SJCRH30 (cell line): ENCODE measurements around the gene COL8A2. TPM values are rescaled to one million over a fixed set of nuclear protein-coding genes. Genes with fewer than 3 reads are reported as not detected.
"Not testable (repeated sequence)": the region's sequence is repeated elsewhere in the genome, so short reads cannot be mapped to it uniquely, and the experiment has no call there.

Experiments
- DNase-seq, 2 experiments: peaks; one replicate each; pipeline ENCODE4 v3.0.0-alpha.2; 2015 to 2020
- H3K27ac ChIP-seq: fragments of 250-450 bp; sonication (Bioruptor Pico); 2 replicates; pipeline ENCODE4 v1.5.1; 2020; ENCODE audit warnings: mild to moderate bottlenecking, moderate library complexity
- H3K27me3 ChIP-seq: fragments of 250-450 bp; sonication (Bioruptor Pico); 2 replicates; pipeline ENCODE4 v1.5.1; 2020; ENCODE audit warnings: mild to moderate bottlenecking, moderate library complexity
- H3K36me3 ChIP-seq: fragments of 250-450 bp; sonication (Bioruptor Pico); 2 replicates; pipeline ENCODE4 v1.5.1; 2020; ENCODE audit warnings: mild to moderate bottlenecking, moderate library complexity
- H3K4me1 ChIP-seq: fragments of 250-450 bp; sonication (Bioruptor Pico); 2 replicates; pipeline ENCODE4 v1.5.1; 2020; ENCODE audit warnings: mild to moderate bottlenecking, moderate library complexity
- H3K4me3 ChIP-seq: fragments of 250-450 bp; sonication (Bioruptor Pico); 2 replicates; pipeline ENCODE4 v1.5.1; 2020; ENCODE audit warnings: mild to moderate bottlenecking, moderate library complexity
- H3K9me3 ChIP-seq: fragments of 250-450 bp; sonication (Bioruptor Pico); replicated peaks from 2 replicates; pipeline ENCODE4 v1.5.1; 2020; ENCODE audit warnings: mild to moderate bottlenecking, moderate library complexity
- total RNA-seq: library from RNA; depleted of rRNA; stranded (reverse); fragments of >200 nt; shearing (Covaris generic); gene quantifications from 2 replicates; pipeline ENCODE4 v1.2.3, GENCODE V29; 2014

COL8A2 gene
- total RNA-seq, 1 experiment from 2014 or later = 0.45 TPM

GRCh38 chr1:36161641-36162531 lies 36.9 kb upstream of the COL8A2 start:
- H3K9me3 ChIP-seq = no peaks in the 10 kb centered on the region
- peaks cover 26% of the 10 kb centered on the region; the same call in 1 of the 2 replicates for H3K36me3 ChIP-seq
- DNase-seq = no peak
- H3K4me1 ChIP-seq = peaks cover 12% of the 10 kb centered on the region; the same call in 1 of the 2 replicates
- no peak overlapping the region for H3K4me3 ChIP-seq
- no peaks in the 10 kb centered on the region for H3K27me3 ChIP-seq
- H3K27ac ChIP-seq = no peak overlapping the region

DNA sequence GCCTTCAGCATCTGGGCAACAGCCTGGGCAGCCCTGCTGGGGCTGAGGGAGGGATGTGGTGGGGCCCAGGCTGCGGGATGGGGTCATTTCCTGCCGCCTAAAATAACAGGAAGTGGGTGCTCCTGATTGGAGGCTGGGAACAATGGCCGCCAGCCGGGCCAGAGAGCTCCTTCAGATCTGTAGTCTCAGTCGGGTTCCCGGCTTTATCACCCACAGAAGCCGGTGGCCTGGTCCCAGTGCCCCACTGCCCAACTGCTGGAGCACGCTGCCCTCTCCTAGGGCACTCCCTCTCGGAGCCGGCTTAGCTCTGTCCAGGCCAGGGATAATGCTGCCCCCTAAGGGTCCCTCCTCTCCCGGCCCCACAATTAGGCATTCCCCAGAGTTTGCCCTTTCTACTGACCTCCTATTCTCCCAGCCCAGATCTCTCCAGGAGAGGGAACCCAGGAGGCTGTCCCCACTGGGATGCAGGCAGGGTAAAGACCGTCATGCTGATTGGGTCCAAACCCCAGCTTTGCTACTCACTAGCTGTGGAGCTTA lies 36.0 kb upstream of the COL8A2 start:
- H3K36me3 ChIP-seq = peaks cover 21% of the 10 kb centered on the region; the same call in 1 of the 2 replicates
- no peaks in the 10 kb centered on the region for H3K27me3 ChIP-seq
- peak overlapping the region; percentile 54 for H3K4me3 ChIP-seq
- H3K27ac ChIP-seq = peak overlapping the region; percentile 68
- no peaks in the 10 kb centered on the region for H3K9me3 ChIP-seq
- H3K4me1 ChIP-seq = peaks cover 12% of the 10 kb centered on the region; the same call in 1 of the 2 replicates
- peak; percentile 85 to 88 for DNase-seq

- Histone ChIP-seq H3K36me3 (peaks cover 18% of the 10 kb centered on the region; the same call in 1 of the 2 replicates), H3K4me1 (peaks cover 12% of the 10 kb centered on the region; the same call in 1 of the 2 replicates), H3K9me3 (no peaks in the 10 kb centered on the region), H3K27ac (peak overlapping the region; percentile 68), H3K27me3 (no peaks in the 10 kb centered on the region), H3K4me3 (peak overlapping the region; percentile 54)
- DNase-seq = no peak
Measured at GRCh38 chr1:36160388-36160948, 35.4 kb upstream of the COL8A2 start.

DNA sequence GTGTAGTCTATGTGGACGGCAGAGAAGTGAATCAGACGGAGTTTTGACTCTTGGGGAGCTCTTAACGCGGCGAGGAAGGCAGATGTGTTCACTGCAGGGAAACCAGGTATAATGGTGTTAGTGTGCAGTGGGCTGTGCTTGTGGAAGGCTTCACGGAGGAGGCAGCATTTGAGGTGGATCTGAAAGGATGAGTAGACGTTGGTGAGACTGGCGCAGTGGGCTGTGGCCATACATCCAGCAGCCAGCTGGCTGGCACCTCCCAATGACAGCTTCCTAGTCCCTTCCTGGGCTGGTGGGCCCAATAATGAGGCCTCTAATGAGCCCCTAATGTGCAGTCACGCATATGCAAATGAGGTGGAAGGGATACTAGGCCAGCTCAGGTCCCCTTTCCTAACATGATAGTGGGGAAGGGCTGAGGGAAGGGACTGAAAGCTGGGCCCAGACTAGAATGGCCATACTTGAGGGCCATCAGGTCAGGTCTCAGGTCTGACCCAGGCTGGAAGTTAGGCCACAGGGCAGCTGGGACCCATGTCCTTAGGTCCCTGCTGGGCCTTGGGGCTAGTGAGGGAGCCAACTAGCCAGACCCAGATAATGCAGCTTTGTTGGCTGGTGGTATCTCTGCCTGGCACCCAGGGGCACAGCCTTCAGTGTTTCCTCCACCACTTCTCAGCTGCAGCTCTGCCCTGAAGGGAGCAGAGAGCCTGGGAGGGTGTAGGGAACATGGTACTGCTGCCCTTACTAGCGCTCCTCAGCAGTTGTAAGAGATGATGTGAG lies 34.8 kb upstream of the COL8A2 start:
- Histone ChIP-seq H3K4me3 (no peak overlapping the region), H3K9me3 (no peaks in the 10 kb centered on the region), H3K36me3 (peaks cover 14% of the 10 kb centered on the region; the same call in 1 of the 2 replicates), H3K27me3 (no peaks in the 10 kb centered on the region), H3K27ac (no peak overlapping the region), H3K4me1 (peaks cover 15% of the 10 kb centered on the region; the same call in 1 of the 2 replicates)
- DNase-seq = no peak

GRCh38 chr1:36158827-36159252 lies 33.8 kb upstream of the COL8A2 start:
- H3K9me3 ChIP-seq, DNase-seq, H3K4me3 ChIP-seq, H3K27ac ChIP-seq, H3K27me3 ChIP-seq: not testable (repeated sequence)
- H3K36me3 ChIP-seq = peaks cover 13% of the 10 kb centered on the region; the same call in 1 of the 2 replicates
- peaks cover 20% of the 10 kb centered on the region; the same call in 1 of the 2 replicates for H3K4me1 ChIP-seq

GRCh38 chr1:36157973-36158826 lies 33.2 kb upstream of the COL8A2 start:
- no peak overlapping the region for H3K27ac ChIP-seq
- H3K9me3 ChIP-seq = no peaks in the 10 kb centered on the region
- peaks cover 20% of the 10 kb centered on the region; the same call in 1 of the 2 replicates for H3K4me1 ChIP-seq
- H3K27me3 ChIP-seq = no peaks in the 10 kb centered on the region
- no peak for DNase-seq
- H3K36me3 ChIP-seq = peaks cover 9% of the 10 kb centered on the region; the same call in 1 of the 2 replicates
- peak overlapping the region; percentile 99 for H3K4me3 ChIP-seq

DNA sequence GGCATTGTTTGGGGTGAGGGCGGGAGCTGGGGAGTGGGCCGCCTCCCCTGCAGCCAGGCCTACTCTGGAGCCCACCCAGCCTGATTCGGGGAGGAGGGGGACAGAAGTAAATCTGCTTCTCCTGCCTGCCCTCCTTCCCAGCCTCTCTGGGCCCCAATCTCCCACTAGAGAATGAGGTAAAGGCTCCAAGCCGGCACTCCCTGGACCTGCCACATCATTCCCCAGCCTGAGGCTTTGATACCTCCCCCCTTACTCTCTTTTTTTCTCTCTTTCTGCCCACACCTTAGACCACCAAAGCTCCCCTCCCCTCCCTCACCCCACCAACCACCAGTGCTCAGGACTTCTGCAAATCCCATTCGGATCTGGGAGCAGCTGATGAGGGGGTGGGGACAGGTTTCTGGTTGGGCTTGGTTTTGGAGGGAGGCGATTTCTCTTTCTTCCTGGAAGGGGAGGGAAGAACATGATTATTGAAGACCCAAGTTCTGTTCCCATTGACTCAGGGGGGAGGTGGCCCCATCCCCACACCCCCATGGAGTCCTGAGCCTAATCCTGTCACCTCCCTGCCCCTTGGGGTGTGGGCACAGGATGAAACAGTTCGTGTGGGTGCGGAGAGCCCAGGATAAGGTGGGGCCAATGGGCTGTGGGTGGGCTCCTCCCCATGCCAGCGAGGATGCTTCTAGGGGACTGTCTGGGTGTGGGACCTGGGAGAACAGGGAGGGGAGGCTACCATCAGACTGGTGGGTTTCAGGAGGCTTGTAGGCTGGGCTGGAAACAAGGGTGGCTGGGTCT lies 32.3 kb upstream of the COL8A2 start:
- H3K9me3 ChIP-seq = no peaks in the 10 kb centered on the region
- peak overlapping the region; percentile 99 for H3K27ac ChIP-seq
- peaks cover 20% of the 10 kb centered on the region; the same call in 1 of the 2 replicates for H3K4me1 ChIP-seq
- DNase-seq = peak; percentile 50 to 57
- H3K4me3 ChIP-seq = peak overlapping the region; percentile 99
- no peaks in the 10 kb centered on the region for H3K27me3 ChIP-seq
- peaks cover 5% of the 10 kb centered on the region; the same call in 1 of the 2 replicates for H3K36me3 ChIP-seq

DNA sequence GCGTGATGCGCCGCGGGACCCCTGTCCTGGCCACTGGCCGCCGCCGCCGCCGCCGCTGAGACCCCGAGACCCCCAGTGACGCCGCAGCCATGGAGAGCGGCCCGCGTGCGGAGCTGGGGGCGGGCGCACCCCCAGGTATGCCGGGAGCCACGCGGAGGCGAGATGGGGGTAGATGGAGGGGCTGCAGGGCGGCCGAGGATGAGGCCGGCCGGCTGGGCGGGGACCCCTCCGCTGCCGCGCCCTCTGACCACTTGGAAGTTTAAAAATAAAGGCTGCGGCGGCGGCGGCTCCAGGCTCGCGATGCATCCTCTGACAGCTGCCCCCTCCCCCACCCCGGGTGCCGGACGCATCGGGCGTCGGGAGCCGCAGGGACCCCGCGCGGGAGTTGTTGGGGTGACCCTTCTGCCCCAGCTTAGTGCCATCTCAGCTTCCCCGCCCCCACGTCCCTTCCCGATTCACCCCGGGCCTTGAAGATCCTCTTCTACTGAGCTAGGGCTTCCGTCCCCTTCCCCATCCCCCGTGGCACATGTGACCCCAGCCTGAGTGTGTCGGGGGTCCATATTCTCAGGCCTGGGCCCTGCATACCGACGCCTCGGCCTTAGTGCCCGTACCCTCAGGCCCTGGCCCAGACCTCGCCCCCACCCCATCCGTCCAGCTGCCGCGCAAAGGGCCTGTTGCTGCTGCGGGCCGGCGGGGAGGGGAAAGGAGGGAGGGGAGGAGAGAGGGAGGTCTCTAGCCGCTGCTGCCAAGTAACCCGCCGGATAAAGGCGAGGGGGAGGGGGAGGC lies 31.5 kb upstream of the COL8A2 start:
- Histone ChIP-seq H3K9me3 (no peaks in the 10 kb centered on the region), H3K4me1 (peaks cover 24% of the 10 kb centered on the region), H3K27ac (peak overlapping the region; percentile 99), H3K27me3 (no peaks in the 10 kb centered on the region), H3K36me3 (peaks cover 4% of the 10 kb centered on the region; the same call in 1 of the 2 replicates), H3K4me3 (peak overlapping the region; percentile 99)
- DNase-seq = peak; percentile 82 to 89

GRCh38 chr1:36155408-36156328 lies 30.6 kb upstream of the COL8A2 start, which contains the start of gene MAP7D1:
Gene MAP7D1 (plus strand): TSS chr1:36156160. CDS start chr1:36156418, 258 bp downstream.
- H3K36me3 ChIP-seq = peaks cover 4% of the 10 kb centered on the region; the same call in 1 of the 2 replicates
- no peaks in the 10 kb centered on the region for H3K27me3 ChIP-seq
- H3K27ac ChIP-seq = peak within 1 kb of the TSS; percentile 99
- H3K9me3 ChIP-seq = no peaks in the 10 kb centered on the region
- DNase-seq = peak; percentile 91 to 93
- peak within 1 kb of the TSS; percentile 99 for H3K4me3 ChIP-seq
- peaks cover 25% of the 10 kb centered on the region for H3K4me1 ChIP-seq

- Histone ChIP-seq H3K4me3 (peak overlapping the region; percentile 99), H3K9me3 (no peaks in the 10 kb centered on the region), H3K27me3 (no peaks in the 10 kb centered on the region), H3K36me3 (peaks cover 4% of the 10 kb centered on the region; the same call in 1 of the 2 replicates), H3K27ac (peak overlapping the region; percentile 99), H3K4me1 (peaks cover 30% of the 10 kb centered on the region)
- peak in 1 of 2 experiments; percentile 78 for DNase-seq
Measured at GRCh38 chr1:36154765-36155407, 29.9 kb upstream of the COL8A2 start.

GRCh38 chr1:36154335-36154734 lies 29.3 kb upstream of the COL8A2 start:
- Histone ChIP-seq H3K27ac (peak overlapping the region; percentile 99; the same call in 1 of the 2 replicates), H3K4me3 (peak overlapping the region; percentile 99; the same call in 1 of the 2 replicates), H3K27me3 (no peaks in the 10 kb centered on the region), H3K9me3 (no peaks in the 10 kb centered on the region), H3K36me3 (peaks cover 4% of the 10 kb centered on the region; the same call in 1 of the 2 replicates), H3K4me1 (peaks cover 31% of the 10 kb centered on the region)
- DNase-seq = no peak
